ENCODE data around the gene CHMP1A. TPM values are rescaled to one million over a fixed set of nuclear protein-coding genes. Genes with fewer than 3 reads are reported as not detected.
A peak's percentile ranks its signal among the peaks of the same experiment; 100 is the strongest.

CHMP1A gene
- total RNA-seq, 1 donor from 2014 or later = 104 TPM

DNA sequence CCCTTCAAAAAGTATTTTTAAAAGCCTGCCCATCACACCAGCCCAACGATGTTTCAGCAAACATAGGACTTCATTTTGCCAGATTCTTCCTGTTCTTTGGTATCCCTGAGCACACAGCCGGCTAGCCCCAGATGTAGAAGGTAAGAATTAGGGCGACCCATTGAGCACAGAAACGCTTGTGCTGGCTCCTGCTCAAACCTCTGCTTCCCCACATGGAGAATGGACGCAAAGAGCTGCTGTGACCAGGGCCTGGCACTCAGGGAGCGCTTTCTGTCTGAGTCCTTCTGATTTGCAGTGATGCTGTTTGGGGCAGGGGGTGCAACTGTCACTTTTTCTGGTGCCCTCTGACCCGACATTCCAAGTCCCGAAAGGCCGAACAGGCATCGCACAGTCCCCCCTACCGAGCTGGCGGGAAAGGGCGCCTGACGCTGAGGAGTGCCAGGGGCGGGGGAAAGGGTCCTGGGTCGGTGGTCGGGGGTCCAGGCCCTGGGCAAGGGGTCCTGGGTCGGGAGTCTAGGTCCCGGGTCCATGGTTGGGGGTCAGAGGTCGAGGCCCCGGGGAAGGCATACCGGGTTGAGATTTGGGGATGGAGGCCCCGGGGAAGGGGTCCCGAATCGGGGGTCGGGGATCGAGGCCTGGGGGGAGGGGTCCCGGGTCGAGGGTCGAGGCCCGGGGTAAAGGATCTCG, 930 bp downstream of the CHMP1A start:
- H3K27me3 Mint-ChIP-seq (ENCODE audit: unreplicated experiment) = peaks cover 12% of the 10 kb centered on the region
- TF ChIP-seq, protein P1, sequence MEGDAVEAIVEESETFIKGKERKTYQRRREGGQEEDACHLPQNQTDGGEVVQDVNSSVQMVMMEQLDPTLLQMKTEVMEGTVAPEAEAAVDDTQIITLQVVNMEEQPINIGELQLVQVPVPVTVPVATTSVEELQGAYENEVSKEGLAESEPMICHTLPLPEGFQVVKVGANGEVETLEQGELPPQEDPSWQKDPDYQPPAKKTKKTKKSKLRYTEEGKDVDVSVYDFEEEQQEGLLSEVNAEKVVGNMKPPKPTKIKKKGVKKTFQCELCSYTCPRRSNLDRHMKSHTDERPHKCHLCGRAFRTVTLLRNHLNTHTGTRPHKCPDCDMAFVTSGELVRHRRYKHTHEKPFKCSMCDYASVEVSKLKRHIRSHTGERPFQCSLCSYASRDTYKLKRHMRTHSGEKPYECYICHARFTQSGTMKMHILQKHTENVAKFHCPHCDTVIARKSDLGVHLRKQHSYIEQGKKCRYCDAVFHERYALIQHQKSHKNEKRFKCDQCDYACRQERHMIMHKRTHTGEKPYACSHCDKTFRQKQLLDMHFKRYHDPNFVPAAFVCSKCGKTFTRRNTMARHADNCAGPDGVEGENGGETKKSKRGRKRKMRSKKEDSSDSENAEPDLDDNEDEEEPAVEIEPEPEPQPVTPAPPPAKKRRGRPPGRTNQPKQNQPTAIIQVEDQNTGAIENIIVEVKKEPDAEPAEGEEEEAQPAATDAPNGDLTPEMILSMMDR (IDR thresholded peaks at IDR 0.05; ENCODE audit: unreplicated experiment) = no peak
- peaks cover 8% of the 10 kb centered on the region for H3K4me1 Mint-ChIP-seq (ENCODE audit: unreplicated experiment)
- H3K27ac Mint-ChIP-seq (ENCODE audit: unreplicated experiment) = peak overlapping the region; percentile 72
- H3K9me3 Mint-ChIP-seq (ENCODE audit: unreplicated experiment) = no peaks in the 10 kb centered on the region
- no peak for DNase-seq (ENCODE audit: low spot score)
- peak overlapping the region; percentile 87 for H3K4me3 Mint-ChIP-seq (ENCODE audit: unreplicated experiment)
- peaks cover 32% of the 10 kb centered on the region for H3K36me3 Mint-ChIP-seq (ENCODE audit: low read depth, unreplicated experiment)

DNA sequence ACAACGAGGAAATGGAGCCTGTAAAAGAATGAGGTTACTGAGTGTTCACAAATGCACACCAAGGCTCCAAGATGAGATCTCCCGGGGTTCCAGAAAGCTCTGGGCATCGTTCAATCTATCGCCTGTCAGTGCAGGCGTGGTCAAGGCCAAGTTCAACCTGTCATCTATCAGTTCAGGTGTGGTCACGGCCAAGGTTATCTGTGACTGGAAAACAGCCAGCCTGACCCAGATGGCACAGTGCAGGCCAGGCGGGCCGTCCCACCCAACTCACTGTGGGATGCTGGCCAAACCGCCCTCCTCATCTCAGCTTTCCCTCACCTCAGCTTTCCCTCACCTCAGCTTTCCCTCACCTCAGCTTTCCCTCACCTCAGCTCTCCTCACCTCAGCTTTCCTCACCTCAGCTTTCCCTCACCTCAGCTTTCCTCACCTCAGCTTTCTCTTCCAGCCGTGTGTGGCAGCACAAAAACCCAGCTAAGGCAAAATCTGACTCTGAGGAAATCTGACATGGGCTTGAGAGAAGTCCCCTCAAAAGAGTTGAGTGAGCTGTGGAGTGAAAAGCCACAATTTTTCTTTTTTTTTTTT, 2.4 kb downstream of the CHMP1A start:
- peaks cover 8% of the 10 kb centered on the region for H3K4me1 Mint-ChIP-seq (ENCODE audit: unreplicated experiment)
- H3K27me3 Mint-ChIP-seq (ENCODE audit: unreplicated experiment) = peaks cover 10% of the 10 kb centered on the region
- DNase-seq (ENCODE audit: low spot score) = no peak
- H3K9me3 Mint-ChIP-seq (ENCODE audit: unreplicated experiment) = no peaks in the 10 kb centered on the region
- TF ChIP-seq, protein P1 (IDR thresholded peaks at IDR 0.05; ENCODE audit: unreplicated experiment) = no peak
- H3K36me3 Mint-ChIP-seq (ENCODE audit: low read depth, unreplicated experiment) = peaks cover 26% of the 10 kb centered on the region
- H3K4me3 Mint-ChIP-seq (ENCODE audit: unreplicated experiment) = peak overlapping the region; percentile 87
- H3K27ac Mint-ChIP-seq (ENCODE audit: unreplicated experiment) = no peak overlapping the region

DNA sequence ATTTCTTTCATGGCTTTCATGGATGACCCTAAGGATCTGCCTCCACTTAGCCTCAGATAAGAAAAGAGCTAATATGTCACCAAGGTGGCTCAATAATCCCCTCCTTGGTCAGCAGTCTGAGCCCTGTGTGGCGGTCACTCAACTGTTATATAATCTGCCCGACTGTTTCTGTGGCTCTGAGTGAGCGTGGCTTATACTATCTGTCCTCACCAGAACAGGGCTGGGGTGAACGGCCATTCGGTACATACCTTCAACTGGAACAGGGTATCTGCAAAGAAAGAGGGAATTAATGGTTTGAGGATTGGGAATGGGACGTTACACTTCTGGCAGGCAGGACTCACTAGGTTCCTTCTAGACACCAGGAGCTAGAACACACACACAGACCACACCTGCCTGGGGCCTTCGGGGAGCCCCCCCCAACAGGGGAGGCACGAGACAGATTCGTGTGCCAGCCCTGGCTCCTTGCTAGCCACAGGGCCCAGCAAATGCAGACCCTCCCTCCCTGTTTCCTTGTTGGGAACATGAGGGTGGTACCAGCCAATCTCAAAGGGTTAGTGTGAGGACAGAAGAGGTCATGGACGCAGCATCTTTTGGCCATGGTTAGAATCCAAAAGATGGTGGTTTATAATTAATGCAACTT, 3.7 kb downstream of the CHMP1A start:
- H3K27ac Mint-ChIP-seq (ENCODE audit: unreplicated experiment) = peak overlapping the region; percentile 61
- TF ChIP-seq, protein P1 (IDR thresholded peaks at IDR 0.05; ENCODE audit: unreplicated experiment) = no peak

DNA sequence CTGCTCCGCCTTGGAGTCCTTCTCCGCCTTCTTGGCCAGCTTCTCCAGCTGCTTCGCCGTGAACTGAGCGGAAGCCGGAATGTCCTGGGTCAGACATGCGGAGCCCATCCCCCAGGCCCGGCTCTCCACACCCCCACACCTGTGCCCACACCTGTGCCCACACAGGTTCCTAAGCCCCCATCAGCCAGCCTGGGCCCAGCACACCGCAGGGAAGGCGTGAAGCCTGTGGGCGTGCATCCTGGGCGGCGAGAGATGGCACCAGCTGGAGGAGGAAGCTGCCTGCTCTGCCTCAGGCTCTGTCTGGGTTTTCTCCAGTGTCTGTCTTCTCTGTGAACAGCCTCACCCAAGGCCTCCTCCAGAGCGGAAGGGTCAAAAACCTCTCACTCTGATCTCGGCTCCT, 5.9 kb downstream of the CHMP1A start:
- H3K4me1 Mint-ChIP-seq (ENCODE audit: unreplicated experiment) = peaks cover 2% of the 10 kb centered on the region
- peaks cover 22% of the 10 kb centered on the region for H3K36me3 Mint-ChIP-seq (ENCODE audit: low read depth, unreplicated experiment)
- TF ChIP-seq, protein P1 (IDR thresholded peaks at IDR 0.05; ENCODE audit: unreplicated experiment) = no peak
- no peak for DNase-seq (ENCODE audit: low spot score)
- H3K27ac Mint-ChIP-seq (ENCODE audit: unreplicated experiment) = no peak overlapping the region
- peaks cover 5% of the 10 kb centered on the region for H3K27me3 Mint-ChIP-seq (ENCODE audit: unreplicated experiment)
- no peaks in the 10 kb centered on the region for H3K9me3 Mint-ChIP-seq (ENCODE audit: unreplicated experiment)
- H3K4me3 Mint-ChIP-seq (ENCODE audit: unreplicated experiment) = no peak overlapping the region

More for the DNA sequence above, 3.7 kb downstream of the CHMP1A start:
- Mint-ChIP-seq H3K27me3 (ENCODE audit: unreplicated experiment) (peaks cover 8% of the 10 kb centered on the region), H3K4me1 (ENCODE audit: unreplicated experiment) (peaks cover 7% of the 10 kb centered on the region), H3K4me3 (ENCODE audit: unreplicated experiment) (peak overlapping the region; percentile 42), H3K9me3 (ENCODE audit: unreplicated experiment) (no peaks in the 10 kb centered on the region), H3K36me3 (ENCODE audit: low read depth, unreplicated experiment) (peaks cover 24% of the 10 kb centered on the region)
- DNase-seq (ENCODE audit: low spot score) = no peak

DNA sequence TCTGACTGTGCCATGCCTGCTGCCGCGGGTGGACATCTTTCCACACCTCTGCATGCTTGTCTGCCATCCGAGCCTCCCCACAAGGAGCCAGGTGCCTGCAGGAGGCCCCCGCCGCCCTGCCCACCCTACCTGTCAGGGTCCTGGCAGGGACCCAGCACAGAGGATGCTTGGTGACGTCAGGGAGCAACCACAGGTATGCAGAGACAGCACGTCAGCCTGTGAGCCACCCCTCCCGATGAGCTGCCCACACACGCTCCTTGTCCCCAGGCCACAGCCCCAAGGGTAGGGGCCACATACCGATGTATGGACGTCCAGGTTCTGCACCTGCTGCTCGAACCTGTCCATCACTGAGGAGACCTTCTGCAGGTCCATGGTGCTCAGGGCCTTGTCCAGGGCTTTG, 10.6 kb downstream of the CHMP1A start:
- H3K27me3 Mint-ChIP-seq (ENCODE audit: unreplicated experiment) = peaks cover 13% of the 10 kb centered on the region
- H3K36me3 Mint-ChIP-seq (ENCODE audit: low read depth, unreplicated experiment) = peaks cover 36% of the 10 kb centered on the region
- no peak overlapping the region for H3K27ac Mint-ChIP-seq (ENCODE audit: unreplicated experiment)
- TF ChIP-seq, protein P1 (IDR thresholded peaks at IDR 0.05; ENCODE audit: unreplicated experiment) = no peak
- DNase-seq (ENCODE audit: low spot score) = no peak
- peaks cover 10% of the 10 kb centered on the region for H3K4me1 Mint-ChIP-seq (ENCODE audit: unreplicated experiment)
- H3K4me3 Mint-ChIP-seq (ENCODE audit: unreplicated experiment) = no peak overlapping the region
- no peaks in the 10 kb centered on the region for H3K9me3 Mint-ChIP-seq (ENCODE audit: unreplicated experiment)

Measured in endothelial cell (in vitro differentiated cells).